GM23248 (cell line): ENCODE results near the gene WSB1. TPM values are rescaled to one million over a fixed set of nuclear protein-coding genes. Genes with fewer than 3 reads are reported as not detected.

ENCODE experiments used
- DNase-seq: peaks from one replicate; pipeline ENCODE4 v3.0.0-alpha.2; 2015
- H2AFZ ChIP-seq: fragments of 200-600 bp; sonication (generic); 2 replicates; pipeline ENCODE4 v1.6.1; 2016; ENCODE audit warnings: antibody characterized with exemption
- H3F3A ChIP-seq: fragments of 200-600 bp; sonication (generic); 2 replicates; pipeline ENCODE4 v1.6.1; 2016; ENCODE audit warnings: mild to moderate bottlenecking, antibody characterized with exemption, mixed run types; ENCODE audit not compliant: insufficient read depth
- H3K27ac ChIP-seq: fragments of 200-600 bp; sonication (generic); 2 replicates; pipeline ENCODE4 v1.5.1; 2016; ENCODE audit warnings: mild to moderate bottlenecking
- H3K27me3 ChIP-seq: fragments of 200-600 bp; sonication (generic); replicated peaks from 2 replicates; pipeline ENCODE4 v1.6.1; 2016; ENCODE audit warnings: mild to moderate bottlenecking; ENCODE audit not compliant: insufficient read depth
- H3K36me3 ChIP-seq: fragments of 200-600 bp; sonication (generic); 2 replicates; pipeline ENCODE4 v1.6.1; 2016; ENCODE audit warnings: low read depth, mild to moderate bottlenecking
- H3K4me1 ChIP-seq: fragments of 200-600 bp; sonication (generic); 2 replicates; pipeline ENCODE4 v1.6.1; 2016; ENCODE audit warnings: mild to moderate bottlenecking; ENCODE audit not compliant: insufficient read depth
- H3K4me2 ChIP-seq: fragments of 200-600 bp; sonication (generic); one replicate; pipeline ENCODE4 v1.6.1; 2016; ENCODE audit warnings: mild to moderate bottlenecking; ENCODE audit not compliant: unreplicated experiment
- H3K4me3 ChIP-seq: fragments of 200-600 bp; sonication (generic); 2 replicates; pipeline ENCODE4 v1.5.1; 2016; ENCODE audit warnings: mild to moderate bottlenecking
- H3K79me2 ChIP-seq: fragments of 200-600 bp; sonication (generic); 2 replicates; pipeline ENCODE4 v1.6.1; 2016; ENCODE audit warnings: mild to moderate bottlenecking; ENCODE audit not compliant: insufficient read depth
- H3K9ac ChIP-seq: fragments of 200-600 bp; sonication (generic); 2 replicates; pipeline ENCODE4 v1.6.1; 2016; ENCODE audit warnings: mild to moderate bottlenecking
- H3K9me2 ChIP-seq: fragments of 200-600 bp; sonication (generic); 2 replicates; pipeline ENCODE4 v1.6.1; 2016; ENCODE audit warnings: mixed run types, mild to moderate bottlenecking, moderate library complexity; ENCODE audit not compliant: insufficient read depth
- H3K9me3 ChIP-seq: fragments of 200-600 bp; sonication (generic); one replicate; pipeline ENCODE4 v1.6.1; 2017; ENCODE audit warnings: low read depth
- H4K20me1 ChIP-seq: fragments of 200-600 bp; sonication (generic); 2 replicates; pipeline ENCODE4 v1.6.0; 2016; ENCODE audit not compliant: insufficient read depth
- EZH2 ChIP-seq: fragments of 200-600 bp; sonication (generic); IDR thresholded peaks from 2 replicates; pipeline ENCODE4 v1.6.1; 2018; ENCODE audit warnings: antibody characterized with exemption, mild to moderate bottlenecking; ENCODE audit not compliant: insufficient read depth, poor library complexity, severe bottlenecking
- EZH2phosphoT487 ChIP-seq: fragments of 200-600 bp; sonication (generic); IDR thresholded peaks from 2 replicates; pipeline ENCODE4 v1.6.1; 2018; ENCODE audit warnings: antibody characterized with exemption, moderate library complexity, mild to moderate bottlenecking, low read depth; ENCODE audit not compliant: insufficient read depth
- WGBS, 2 experiments: methylation state at CpG; one replicate each; pipeline ENCODE4 v1.1.6; 2015 to 2017; ENCODE audit warnings: low lambda C conversion rate in 2 of 2, low coverage in 1 of 2; ENCODE audit errors: missing lambda C conversion rate in 2 of 2; 5-methylcytosine and 5-hydroxymethylcytosine counted together
- in situ Hi-C: fragments of 300-500 bp; cut with MboI; formaldehyde crosslinking; loops from 2 replicates; pipeline ENCODE4 v1.15.0; 2020
- polyA plus RNA-seq: library from polyadenylated mRNA; unstranded; fragments of >200 nt; fragmentation: Nextera tagmentation; extraction: Ambion mirVana; gene quantifications from 2 replicates; pipeline ENCODE4 v1.2.1, GENCODE V29; 2016
- total RNA-seq: library from RNA; depleted of rRNA; stranded (reverse); fragments of >200 nt; shearing (Covaris generic); gene quantifications from 2 replicates; pipeline ENCODE4 v1.2.3, GENCODE V29; 2014

Gene WSB1
- total and polyA plus RNA-seq, 2 experiments from 2014 or later: 127 to 135 TPM

- Histone ChIP-seq H2AFZ (no peak overlapping the region), H3K27ac (peak overlapping the region; percentile 46; the same call in 1 of the 2 replicates), H3K9ac (no peak overlapping the region), H3K4me1 (peaks cover 23% of the 10 kb centered on the region), H3K27me3 (no peaks in the 10 kb centered on the region), H3K4me2 (no peak overlapping the region), H4K20me1 (no peaks in the 10 kb centered on the region), H3K9me3 (no peaks in the 10 kb centered on the region), H3K79me2 (no peaks in the 10 kb centered on the region), H3K36me3 (peaks cover 32% of the 10 kb centered on the region), H3F3A (peaks cover 73% of the 10 kb centered on the region), H3K4me3 (no peak overlapping the region), H3K9me2 (no peaks in the 10 kb centered on the region)
- TF ChIP-seq EZH2phosphoT487 (no peak), EZH2 (no peak)
- WGBS, 2 experiments: 73 to 75% methylated on average over 6 of the region's 6 CpGs
- no peak for DNase-seq
- in situ Hi-C loops: no loop called here
These were observed 24.7 kb downstream of the WSB1 start for GRCh38 chr17:27318633-27319032.

- no peak for TF ChIP-seq EZH2phosphoT487
- TF ChIP-seq EZH2: no peak
- H3K9me2 ChIP-seq: no peaks in the 10 kb centered on the region
- no peaks in the 10 kb centered on the region for H3K27me3 ChIP-seq
- H3K9ac ChIP-seq: no peak overlapping the region
- no peak overlapping the region for H3K4me3 ChIP-seq
- no peaks in the 10 kb centered on the region for H4K20me1 ChIP-seq
- peaks cover 24% of the 10 kb centered on the region for H3K36me3 ChIP-seq
- H2AFZ ChIP-seq: no peak overlapping the region
- H3K4me1 ChIP-seq: peaks cover 24% of the 10 kb centered on the region
- H3F3A ChIP-seq: peaks cover 63% of the 10 kb centered on the region
- 16 to 31% methylated on average over 4 of the region's 4 CpGs for WGBS, 2 experiments
- H3K27ac ChIP-seq: peak overlapping the region; percentile 46
- in situ Hi-C loops: loop anchor here (10.0 kb wide), 1 partner anchor 75 kb away; no protein-coding TSS in a partner anchor
- no peaks in the 10 kb centered on the region for H3K79me2 ChIP-seq
- peak; percentile 80 for DNase-seq
- no peaks in the 10 kb centered on the region for H3K9me3 ChIP-seq
- H3K4me2 ChIP-seq: no peak overlapping the region
These were observed 25.8 kb downstream of the WSB1 start for GRCh38 chr17:27319541-27320221.

- Histone ChIP-seq H3K79me2 (no peaks in the 10 kb centered on the region), H3K9ac (no peak overlapping the region), H3K4me1 (peaks cover 19% of the 10 kb centered on the region), H3K36me3 (peaks cover 24% of the 10 kb centered on the region), H3K9me2 (no peaks in the 10 kb centered on the region), H3K4me3 (no peak overlapping the region), H3K4me2 (no peak overlapping the region), H3K27me3 (no peaks in the 10 kb centered on the region), H3K9me3 (no peaks in the 10 kb centered on the region), H3F3A (peaks cover 58% of the 10 kb centered on the region), H2AFZ (no peak overlapping the region), H3K27ac (peak overlapping the region; percentile 46), H4K20me1 (no peaks in the 10 kb centered on the region)
- in situ Hi-C loops: loop anchor here (10.0 kb wide), 1 partner anchor 75 kb away; no protein-coding TSS in a partner anchor
- TF ChIP-seq EZH2phosphoT487 (no peak), EZH2 (no peak)
- 68 to 75% methylated on average over 4 of the region's 4 CpGs for WGBS, 2 experiments
- DNase-seq: no peak
These were observed 26.3 kb downstream of the WSB1 start for GRCh38 chr17:27320222-27320560.

- Histone ChIP-seq H3K9me3 (no peaks in the 10 kb centered on the region), H4K20me1 (no peaks in the 10 kb centered on the region), H3K9me2 (no peaks in the 10 kb centered on the region), H3K4me1 (peaks cover 19% of the 10 kb centered on the region; the same call in 1 of the 2 replicates), H3K36me3 (peaks cover 16% of the 10 kb centered on the region), H3K27me3 (no peaks in the 10 kb centered on the region), H3K79me2 (no peaks in the 10 kb centered on the region), H3K27ac (no peak overlapping the region), H3K4me3 (no peak overlapping the region), H3F3A (peaks cover 50% of the 10 kb centered on the region), H2AFZ (no peak overlapping the region), H3K4me2 (no peak overlapping the region), H3K9ac (no peak overlapping the region)
- WGBS, 2 experiments: 68 to 72% methylated on average over 2 of the region's 2 CpGs
- DNase-seq: no peak
- TF ChIP-seq EZH2: no peak
- no peak for TF ChIP-seq EZH2phosphoT487
- in situ Hi-C loops: loop anchor here (10.0 kb wide), 1 partner anchor 77 kb away; no protein-coding TSS in a partner anchor
These were observed 27.5 kb downstream of the WSB1 start for GRCh38 chr17:27321372-27321771.
